ENCODE results near the gene SMYD3.

SMYD3 gene

GRCh38 chr1:246267426-246267825, 239.7 kb downstream of the SMYD3 start:
- DNase-seq: no peak

DNA sequence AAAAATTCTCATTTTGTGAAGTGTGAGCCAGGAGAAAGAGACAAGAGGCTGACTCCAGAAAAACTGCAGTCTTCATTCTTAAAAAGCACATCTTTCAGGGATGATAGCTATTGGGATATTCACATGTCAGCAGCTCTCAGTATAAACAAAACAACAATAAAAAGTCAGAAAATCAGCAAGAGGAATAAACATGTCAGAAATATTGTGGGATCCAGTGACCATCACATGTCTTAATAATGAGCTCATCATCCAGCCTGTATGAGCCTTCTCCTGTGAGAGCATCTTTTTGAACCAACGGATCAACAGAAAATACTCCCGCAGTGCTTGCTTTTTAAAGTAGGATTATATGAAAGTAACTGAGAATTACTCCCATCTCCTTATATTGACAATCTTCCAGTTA, 241.6 kb downstream of the SMYD3 start:
- no peak for DNase-seq

GRCh38 chr1:246262281-246262680, 244.8 kb downstream of the SMYD3 start:
- no peak for DNase-seq

GRCh38 chr1:246261639-246262038, 245.4 kb downstream of the SMYD3 start:
- DNase-seq: no peak

DNA sequence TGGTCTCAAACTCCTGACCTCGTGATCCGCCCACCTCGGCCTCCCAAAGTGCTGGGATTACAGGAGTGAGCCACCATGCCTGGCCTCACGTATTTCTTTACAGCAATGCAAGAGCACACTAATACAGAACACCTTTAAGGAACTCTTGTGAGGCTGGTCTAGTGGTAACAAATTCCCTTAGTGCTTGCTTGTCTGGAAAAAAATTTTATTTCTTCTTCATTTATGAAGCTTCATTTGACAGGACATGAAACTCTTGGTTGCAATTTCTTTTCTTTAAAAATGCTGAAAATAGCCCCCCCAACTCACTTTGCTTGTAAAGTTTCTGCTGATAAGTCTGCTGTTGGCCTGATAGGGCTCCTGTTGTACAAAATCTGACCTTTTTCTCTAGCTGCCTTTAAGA, 248.8 kb downstream of the SMYD3 start:
- DNase-seq: no peak

DNA sequence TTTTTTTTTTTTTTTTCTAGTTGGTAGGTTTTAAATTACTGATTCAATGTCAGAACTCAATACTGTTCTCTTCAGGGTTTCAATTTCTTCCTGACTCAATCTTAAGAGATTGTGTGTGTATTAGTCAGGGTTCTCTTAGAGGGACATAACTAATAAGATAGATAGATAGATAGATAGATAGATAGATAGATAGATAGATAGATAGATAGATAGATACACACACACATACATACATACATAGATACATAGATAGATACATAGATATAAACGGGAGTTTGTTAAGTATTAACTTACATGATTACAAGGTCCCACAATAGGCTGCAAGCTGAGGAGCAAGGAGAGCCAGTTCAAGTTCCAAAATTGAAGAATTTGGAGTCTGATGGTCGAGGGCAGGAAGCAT, 251.3 kb downstream of the SMYD3 start:
- no peak for DNase-seq

DNA sequence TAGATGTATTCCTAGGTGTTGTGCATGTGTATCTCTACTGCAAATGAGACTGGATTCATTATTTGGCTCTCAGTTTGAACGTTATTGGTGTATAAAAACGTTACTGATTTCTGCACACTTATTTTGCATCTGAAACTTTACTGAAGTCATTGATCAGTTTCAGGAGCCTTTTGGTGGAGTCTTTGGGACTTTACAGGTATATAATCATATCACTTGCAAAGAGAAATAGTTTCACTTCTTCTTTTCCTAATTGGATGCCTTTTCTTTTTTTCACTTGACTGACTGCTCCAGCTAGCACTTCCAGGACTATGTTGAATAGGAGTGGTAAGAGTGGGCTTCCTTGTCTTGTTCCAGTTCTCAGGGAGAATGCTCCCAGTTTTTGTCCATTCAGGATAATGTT, 252.2 kb downstream of the SMYD3 start:
- DNase-seq: no peak

DNA sequence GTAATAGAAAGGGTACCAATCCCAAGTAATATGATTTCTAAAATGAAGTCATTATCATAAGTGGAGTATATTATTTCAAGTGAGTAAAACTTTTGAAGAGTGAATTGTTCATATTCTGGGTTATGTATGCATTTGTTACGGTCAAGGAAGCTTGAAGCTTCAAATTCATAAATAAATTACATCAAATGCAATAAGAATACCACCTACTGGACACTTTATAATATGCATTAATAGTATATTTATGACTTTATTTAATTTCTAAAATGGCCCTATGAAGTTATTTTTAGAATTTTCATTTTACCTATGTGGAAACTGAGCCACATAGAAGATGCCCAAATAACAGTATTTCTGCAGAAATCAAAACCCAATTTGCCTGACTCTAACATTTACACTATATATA, 260.6 kb downstream of the SMYD3 start:
- no peak for DNase-seq

DNA sequence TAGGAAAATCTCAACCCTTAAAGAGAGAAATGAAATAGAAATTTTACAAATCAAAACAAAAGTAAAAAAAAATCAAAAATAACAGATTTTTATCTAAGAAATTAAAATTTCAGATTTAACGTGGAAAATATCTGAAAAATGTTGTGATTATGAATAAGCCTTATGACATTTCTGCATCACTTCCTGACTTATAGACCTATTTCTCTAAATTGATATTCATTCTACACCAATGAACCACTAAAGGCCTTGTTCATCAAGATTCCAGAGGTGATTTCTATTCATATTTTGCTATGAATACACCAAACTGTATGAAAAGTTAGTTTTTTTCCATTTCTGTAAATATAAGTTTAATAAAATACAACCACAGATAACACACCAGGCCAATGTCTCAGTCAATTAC, 261.5 kb downstream of the SMYD3 start:
- DNase-seq: no peak

DNA sequence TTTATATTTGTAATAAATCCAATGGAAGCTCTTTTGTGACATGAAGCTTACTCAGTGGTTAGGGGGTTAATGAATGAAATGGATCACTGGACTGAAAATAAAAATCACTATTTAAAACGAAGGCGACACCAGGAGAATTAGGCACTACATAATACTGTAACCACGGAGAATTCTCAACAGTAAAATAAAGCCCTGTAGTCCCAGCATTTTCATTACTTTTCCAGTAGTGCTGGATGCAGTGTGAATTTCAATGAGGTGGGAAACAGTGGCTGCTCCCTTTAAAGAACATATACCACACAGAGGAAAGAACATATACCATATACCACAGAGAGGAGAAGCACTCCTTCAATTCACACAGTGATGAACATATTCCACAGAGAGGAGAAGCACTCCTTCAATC, 275.0 kb downstream of the SMYD3 start:
- no peak for DNase-seq

- no peak for DNase-seq
These were observed 281.0 kb downstream of the SMYD3 start for GRCh38 chr1:246226041-246226440.

DNA sequence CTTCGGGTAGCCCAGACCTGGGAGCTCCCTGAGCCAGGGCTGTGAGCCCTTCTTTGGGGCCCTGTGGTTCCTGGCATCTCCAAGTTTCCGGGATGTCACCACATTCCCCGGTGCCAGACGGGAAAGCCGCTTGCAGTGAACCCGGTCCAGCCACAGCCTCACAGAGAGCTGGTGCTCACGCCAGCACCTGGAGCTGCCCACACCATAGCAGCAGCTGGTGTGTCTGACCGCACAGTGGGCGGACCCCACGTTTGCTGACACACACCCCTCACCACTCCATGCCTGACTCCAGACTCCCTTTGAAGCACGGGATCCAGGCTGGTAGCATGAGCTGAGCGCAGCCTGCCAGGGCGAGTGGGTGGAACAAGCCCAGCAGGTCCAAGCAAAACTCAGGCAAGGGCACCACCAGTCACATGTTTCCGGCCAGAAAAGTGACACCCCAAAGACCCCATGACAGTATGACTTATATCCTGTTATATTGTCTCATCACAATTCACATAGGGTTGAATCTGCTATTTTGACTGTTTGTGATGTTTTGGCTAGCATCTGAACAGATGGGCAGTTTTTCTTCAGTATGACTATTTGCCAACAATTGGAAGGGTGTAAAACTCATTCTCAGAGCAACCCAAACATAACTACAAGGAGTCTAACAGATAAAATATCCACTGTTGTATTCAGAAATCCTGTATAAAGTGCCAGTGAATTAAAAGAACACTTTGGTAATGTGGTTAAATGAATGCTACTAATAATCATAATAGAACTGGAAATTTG, 285.4 kb downstream of the SMYD3 start:
- DNase-seq: no peak

- DNase-seq: no peak
These were observed 286.5 kb downstream of the SMYD3 start for GRCh38 chr1:246220495-246221065.

DNA sequence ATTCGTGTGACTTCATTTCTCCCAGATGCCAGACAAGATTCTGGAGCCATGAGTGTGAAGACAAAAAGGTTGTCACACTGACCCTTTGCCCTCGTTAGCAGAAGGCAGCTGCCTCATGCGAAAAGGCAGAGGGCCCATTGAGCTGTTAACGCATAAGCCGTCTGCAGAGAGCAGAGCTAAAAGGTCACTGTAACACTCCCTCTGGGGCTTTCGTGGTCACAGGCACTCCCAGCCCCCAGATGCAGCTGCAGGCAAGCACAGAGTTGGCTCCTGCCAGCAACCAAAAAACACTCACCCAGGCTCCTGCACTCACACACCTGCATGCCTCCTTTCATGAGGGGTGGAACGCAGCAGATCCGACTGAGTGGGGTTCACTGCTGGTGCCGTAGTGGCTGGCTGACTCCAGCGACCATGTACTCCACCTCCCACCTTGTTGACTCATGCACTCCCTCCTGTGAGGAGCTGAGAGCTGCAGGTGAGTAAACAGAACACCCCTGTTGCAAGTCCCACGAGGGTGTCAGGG, 287.5 kb downstream of the SMYD3 start:
- DNase-seq: peak; percentile 66

- DNase-seq: no peak
These were observed 288.4 kb downstream of the SMYD3 start for GRCh38 chr1:246218686-246219085.

- no peak for DNase-seq
These were observed 290.2 kb downstream of the SMYD3 start for GRCh38 chr1:246216906-246217305.

- no peak for DNase-seq
These were observed 291.6 kb downstream of the SMYD3 start for GRCh38 chr1:246215510-246215903.

GRCh38 chr1:246214708-246215509, 292.2 kb downstream of the SMYD3 start:
- no peak for DNase-seq

- DNase-seq: no peak
These were observed 293.1 kb downstream of the SMYD3 start for GRCh38 chr1:246213947-246214346.

DNA sequence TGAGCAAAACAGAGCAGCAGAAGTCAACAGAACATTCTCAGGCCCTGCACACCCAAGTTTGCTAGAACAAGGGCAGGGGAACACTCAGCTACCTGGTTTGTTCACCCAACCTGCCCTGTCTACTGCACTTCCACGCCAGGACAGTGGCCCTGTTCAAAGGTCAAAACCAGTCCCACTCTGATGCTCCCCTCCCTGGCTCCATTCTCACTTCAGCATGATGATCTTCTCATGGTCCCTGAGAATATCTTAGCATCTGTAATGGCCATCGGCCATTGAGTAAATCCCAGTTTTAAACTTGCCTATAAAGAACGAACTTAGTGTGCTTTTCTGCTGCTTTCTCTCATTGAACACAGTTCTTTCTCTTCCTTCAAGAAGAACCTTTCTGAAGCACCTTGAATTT, 293.6 kb downstream of the SMYD3 start:
- DNase-seq: no peak

- DNase-seq: no peak
These were observed 294.0 kb downstream of the SMYD3 start for GRCh38 chr1:246213036-246213435.

- DNase-seq: no peak
These were observed 295.1 kb downstream of the SMYD3 start for GRCh38 chr1:246212013-246212412.

DNA sequence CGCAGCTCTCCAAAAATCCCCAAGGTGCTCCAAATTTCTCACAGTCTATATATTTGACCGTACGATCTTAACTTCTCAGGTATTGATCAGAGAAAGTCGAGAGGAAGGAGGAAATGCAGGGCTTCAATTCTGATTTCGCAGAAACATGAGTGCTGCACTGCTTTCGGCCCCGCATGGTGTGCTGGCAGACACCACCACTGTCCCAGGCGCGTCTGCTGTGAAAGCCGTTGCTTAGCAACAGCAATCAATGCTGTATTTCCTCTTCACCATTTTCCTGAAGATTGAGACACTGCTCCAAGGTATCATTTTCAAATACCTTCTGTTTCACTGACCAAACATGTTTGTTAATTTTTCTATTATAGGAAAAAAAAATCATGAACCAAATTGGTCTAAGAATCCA, 296.3 kb downstream of the SMYD3 start:
- no peak for DNase-seq

DNA sequence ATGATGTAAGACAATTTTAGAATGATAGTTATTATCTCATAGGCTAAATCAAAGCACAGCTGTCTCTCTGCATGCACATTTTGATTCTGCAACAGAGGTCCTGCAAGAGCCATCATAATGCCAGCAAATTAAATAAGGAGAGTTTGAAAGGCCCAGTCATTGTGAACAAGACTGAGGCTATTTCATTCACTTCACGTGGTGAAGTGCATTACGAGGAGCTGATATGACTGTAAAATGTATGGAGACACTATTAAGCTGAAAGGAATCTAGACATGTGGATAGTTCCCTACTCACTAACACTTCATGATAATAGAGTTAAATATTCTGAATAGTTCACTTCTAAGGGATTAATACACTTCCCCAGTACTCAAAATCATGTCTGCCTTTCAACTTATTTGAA, 299.0 kb downstream of the SMYD3 start:
- no peak for DNase-seq
